Activated naive CD4-positive, alpha-beta T cell treated with anti-CD3 and anti-CD28 coated beads, Interleukin-2, amount 50 U/mL, for 72 hours (primary cell): Measurements from ENCODE around the gene IGSF9. TPM values are rescaled to one million over a fixed set of nuclear protein-coding genes. Genes with fewer than 3 reads are reported as not detected.
A peak's percentile ranks its signal among the peaks of the same experiment; 100 is the strongest.

Experiments used
- ATAC-seq, 2 donors: fragments of 150-1000 bp; cut with Tn5 transposase; 2 replicates each; pipeline ENCODE4 v1.10.0; 2021; ENCODE audit warnings: mild to moderate bottlenecking in 2 of 2, moderate library complexity in 2 of 2
- DNase-seq, 2 donors: peaks; one replicate each; pipeline ENCODE4 v3.0.0; 2021 to 2022; ENCODE audit warnings: low spot score in 2 of 2
- H3K27ac Mint-ChIP-seq, 2 donors: one replicate each; pipeline ENCODE4 v1.8.0; 2022; ENCODE audit warnings: mild to moderate bottlenecking in 2 of 2, mixed read lengths in 2 of 2
- H3K36me3 Mint-ChIP-seq, 2 donors: one replicate each; pipeline ENCODE4 v1.8.0; 2022; ENCODE audit warnings: mixed read lengths in 2 of 2
- H3K9me3 Mint-ChIP-seq, 2 donors: one replicate each; pipeline ENCODE4 v1.8.0; 2022; ENCODE audit warnings: mixed read lengths in 2 of 2
- total RNA-seq, 2 donors: library from RNA; stranded (reverse); gene quantifications; one replicate each; pipeline ENCODE4 v1.2.3, GENCODE V29; 2022

IGSF9 gene
- total RNA-seq, 2 donors from 2014 or later: not detected

DNA sequence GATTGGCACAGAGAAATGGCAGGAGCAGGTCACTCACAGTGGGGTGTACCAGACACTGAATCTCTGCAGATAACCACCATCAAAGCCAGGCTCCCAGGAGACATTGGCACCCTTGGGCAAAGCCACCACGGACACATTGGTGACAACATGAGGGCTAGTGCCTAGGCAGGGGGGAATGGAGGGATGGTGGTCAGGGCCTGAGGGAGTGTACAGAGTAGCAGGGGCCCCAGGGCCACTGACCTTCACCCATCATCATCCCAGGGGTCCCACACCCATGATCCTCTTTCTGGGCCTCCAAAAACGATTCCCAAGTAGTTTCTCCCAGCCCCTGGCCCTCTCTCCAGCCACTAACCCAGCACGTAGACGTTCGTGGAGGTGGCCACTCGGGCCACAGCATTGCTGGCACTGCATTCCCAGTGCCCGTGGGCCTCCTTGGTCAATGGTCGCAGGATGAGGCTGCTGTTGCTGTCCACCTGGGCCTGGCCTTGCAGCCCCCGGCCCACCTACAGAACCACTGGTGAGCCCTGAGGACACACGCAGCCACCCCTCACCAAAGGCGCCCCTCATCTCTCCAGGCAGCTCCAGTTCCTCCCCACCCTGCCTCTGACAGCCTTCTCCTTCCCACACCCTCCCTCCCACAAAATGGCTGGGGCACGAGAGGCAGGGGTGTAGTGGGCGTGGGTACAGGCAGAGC lies 14.2 kb downstream of the IGSF9 start:
- no peak overlapping the region for H3K27ac Mint-ChIP-seq
- ATAC-seq (no peak), DNase-seq (no peak)
- no peaks in the 10 kb centered on the region for H3K36me3 Mint-ChIP-seq
- no peaks in the 10 kb centered on the region for H3K9me3 Mint-ChIP-seq

- no peak for DNase-seq
- Mint-ChIP-seq H3K27ac (no peak overlapping the region), H3K9me3 (no peaks in the 10 kb centered on the region), H3K36me3 (no peaks in the 10 kb centered on the region)
- ATAC-seq: no peak
Observed at GRCh38 chr1:159930634-159931033, 14.8 kb downstream of the IGSF9 start.

- DNase-seq (no peak), ATAC-seq (no peak)
- H3K27ac Mint-ChIP-seq: no peak overlapping the region
Observed at GRCh38 chr1:159930216-159930615, 15.2 kb downstream of the IGSF9 start.

DNA sequence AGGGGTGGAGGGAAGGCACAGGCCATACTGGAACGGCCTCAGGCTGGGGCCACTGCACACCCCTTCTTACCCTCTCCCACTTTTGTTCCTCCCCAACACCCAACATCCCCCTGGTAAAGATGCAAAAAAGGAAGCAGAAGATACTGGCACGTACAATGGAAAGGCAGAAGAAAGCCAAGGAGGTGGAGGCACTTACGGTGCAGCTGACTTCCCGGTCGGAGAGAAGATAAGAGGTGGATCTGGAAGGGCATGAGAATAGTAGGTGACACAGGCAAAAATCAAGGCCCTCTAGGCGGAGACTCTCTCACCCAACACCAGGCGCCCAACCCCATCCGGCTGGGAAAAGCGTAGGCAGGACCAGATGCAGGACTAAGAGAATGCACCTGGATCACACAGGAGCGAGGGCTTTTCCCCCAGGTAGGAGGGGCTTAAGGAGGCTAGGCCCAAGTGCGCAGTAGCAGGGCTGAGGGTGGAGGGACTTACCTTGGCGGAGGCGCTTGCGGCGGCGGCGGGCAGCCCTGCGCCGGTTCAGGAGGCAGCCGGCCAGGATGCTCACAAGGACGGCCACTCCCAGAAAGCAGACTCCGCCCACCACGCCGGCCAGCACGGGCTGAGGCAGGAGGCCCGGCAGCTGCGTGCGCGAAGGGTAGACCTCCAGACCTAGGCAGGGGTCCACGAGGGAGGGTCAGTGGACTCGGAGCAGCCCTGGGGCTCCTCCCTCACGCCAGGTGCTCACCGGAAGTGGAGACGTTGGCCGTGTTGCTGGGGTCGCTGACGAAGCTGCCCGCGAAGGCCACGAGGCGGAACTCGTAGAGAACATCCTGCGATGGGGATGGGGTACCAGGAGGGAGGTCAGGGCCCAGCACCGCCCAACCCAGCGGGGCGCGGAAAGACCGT lies 16.0 kb downstream of the IGSF9 start:
- peaks cover 5 to 8% of the 10 kb centered on the region in 2 donors for H3K36me3 Mint-ChIP-seq
- H3K9me3 Mint-ChIP-seq: no peaks in the 10 kb centered on the region
- H3K27ac Mint-ChIP-seq: no peak overlapping the region
- ATAC-seq (no peak), DNase-seq (no peak)

More at GRCh38 chr1:159930216-159930615, 15.2 kb downstream of the IGSF9 start:
- Mint-ChIP-seq H3K9me3 (no peaks in the 10 kb centered on the region), H3K36me3 (peaks cover 2 to 4% of the 10 kb centered on the region in 2 donors)

GRCh38 chr1:159928491-159929050 lies 16.8 kb downstream of the IGSF9 start:
- peaks cover 9 to 16% of the 10 kb centered on the region in 2 donors for H3K36me3 Mint-ChIP-seq
- H3K27ac Mint-ChIP-seq: no peak overlapping the region
- ATAC-seq: no peak
- no peaks in the 10 kb centered on the region for H3K9me3 Mint-ChIP-seq
- DNase-seq: no peak

GRCh38 chr1:159927849-159928431 lies 17.5 kb downstream of the IGSF9 start:
- H3K9me3 Mint-ChIP-seq: no peaks in the 10 kb centered on the region
- ATAC-seq (no peak), DNase-seq (no peak)
- H3K36me3 Mint-ChIP-seq: peaks cover 15 to 23% of the 10 kb centered on the region in 2 donors
- H3K27ac Mint-ChIP-seq: no peak overlapping the region

DNA sequence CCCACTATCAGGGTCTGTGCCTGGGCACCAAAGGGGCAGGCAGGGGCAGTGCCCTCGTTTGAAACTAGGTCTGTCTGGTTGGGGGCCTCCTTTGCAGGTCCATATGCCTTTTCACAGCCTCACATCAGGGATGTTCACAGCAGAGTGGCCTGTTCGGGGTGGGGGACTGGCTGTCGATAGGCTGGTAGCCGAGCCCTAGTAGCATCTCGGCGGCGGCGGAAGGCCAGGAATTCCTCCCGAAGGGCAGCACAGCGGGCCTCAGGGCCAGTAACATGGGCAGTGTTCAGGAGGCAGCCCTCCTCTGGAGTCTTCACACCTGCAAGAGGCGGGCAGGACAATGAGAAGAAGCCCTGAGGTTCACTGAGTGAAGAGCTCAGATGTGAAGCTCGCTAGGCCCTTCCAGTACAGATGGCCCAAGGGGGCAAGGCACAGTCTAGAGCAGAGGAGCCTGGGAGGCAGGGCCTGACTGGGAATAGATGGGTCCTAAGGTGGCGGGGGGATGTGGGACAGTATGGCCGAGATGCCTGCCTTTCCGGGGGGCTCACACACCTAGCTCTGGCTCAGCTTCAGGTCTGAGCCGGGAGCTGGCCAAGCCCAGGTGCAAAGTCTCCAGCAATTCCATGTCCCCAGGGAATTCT lies 18.1 kb downstream of the IGSF9 start:
- peak overlapping the region in 1 of 2 donors; percentile 98 for H3K27ac Mint-ChIP-seq
- H3K9me3 Mint-ChIP-seq: no peaks in the 10 kb centered on the region
- H3K36me3 Mint-ChIP-seq: peaks cover 18 to 27% of the 10 kb centered on the region in 2 donors
- no peak for DNase-seq
- no peak for ATAC-seq

DNA sequence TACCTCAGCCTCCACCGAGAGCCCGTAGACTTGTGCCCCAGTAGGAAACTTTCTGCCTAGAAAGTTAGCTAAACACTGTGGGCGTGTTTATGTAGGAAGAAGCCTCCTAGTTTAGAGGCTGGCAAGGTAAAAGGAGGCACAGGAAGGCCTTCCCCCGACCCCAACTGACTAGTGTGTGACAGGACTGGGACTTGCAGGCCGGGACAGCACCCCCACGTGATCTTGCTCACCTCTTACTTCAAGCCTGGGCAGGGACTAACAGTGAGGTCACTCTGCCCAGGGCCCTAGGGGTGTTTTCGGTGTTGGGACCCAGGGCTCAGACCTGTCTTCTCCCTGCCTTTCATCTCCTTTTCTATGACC lies 19.7 kb downstream of the IGSF9 start:
- ATAC-seq: peak; percentile 2 to 62
- Mint-ChIP-seq H3K9me3 (no peaks in the 10 kb centered on the region), H3K36me3 (peaks cover 23 to 43% of the 10 kb centered on the region in 2 donors), H3K27ac (peak overlapping the region; percentile 98 to 100)
- peak in 1 of 2 donors; percentile 85 for DNase-seq

DNA sequence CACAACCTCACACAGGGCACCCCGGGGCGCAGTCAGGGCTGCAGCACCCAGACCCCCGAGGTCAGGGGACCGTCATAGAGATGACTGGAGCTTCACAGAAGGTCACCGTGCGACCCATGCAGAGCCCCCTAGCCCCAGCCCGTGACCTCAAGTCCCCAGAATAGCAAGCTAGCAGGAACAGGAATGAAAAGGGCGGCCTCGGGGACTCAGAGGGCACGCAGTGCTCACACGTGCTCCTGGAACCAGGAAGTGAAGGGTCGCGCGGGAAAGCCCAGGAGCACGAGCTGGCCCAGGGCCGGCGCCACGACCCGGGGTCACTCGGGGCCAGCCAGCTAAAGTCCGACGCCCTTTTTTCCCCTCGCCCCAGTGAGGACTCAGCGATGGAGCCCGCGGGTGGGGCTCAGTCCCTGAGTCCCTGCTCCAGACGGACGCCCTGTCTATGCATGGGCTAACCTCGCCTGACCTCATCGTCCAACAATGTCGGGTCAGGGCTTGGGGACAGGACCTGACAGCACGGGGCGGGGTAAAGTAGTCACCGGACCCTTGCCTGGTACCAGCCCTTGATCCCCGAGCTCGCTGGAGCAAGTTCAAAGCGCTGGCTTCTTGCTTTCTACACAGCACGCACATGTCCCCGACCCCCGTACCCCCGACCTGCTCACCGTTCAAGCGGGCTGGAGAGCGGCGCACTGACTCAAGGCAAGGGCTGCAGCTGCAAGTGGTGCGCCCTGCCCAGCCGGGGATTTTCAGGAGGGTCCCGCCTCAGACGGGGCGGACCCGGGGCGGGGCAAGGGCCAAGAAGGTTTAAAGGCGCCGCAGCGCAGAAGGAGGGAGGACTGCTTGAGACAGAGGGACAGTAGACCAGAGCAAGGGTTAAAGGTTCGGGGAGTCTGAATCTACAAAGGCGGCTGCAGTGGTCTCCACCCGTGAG lies 20.4 kb downstream of the IGSF9 start, which contains the start of gene TAGLN2:
Gene TAGLN2, minus strand, starts transcription at position 717 of the 928 bp plus-strand sequence. CDS start 4,998 bp downstream, outside the sequence.
- Mint-ChIP-seq H3K27ac (peak within 1 kb of the TSS; percentile 98 to 100), H3K36me3 (peaks cover 28 to 46% of the 10 kb centered on the region in 2 donors), H3K9me3 (no peaks in the 10 kb centered on the region)
- ATAC-seq (peak; percentile 50 to 65), DNase-seq (peak; percentile 90 to 94)

GRCh38 chr1:159924025-159924790 lies 21.2 kb downstream of the IGSF9 start:
- ATAC-seq (peak; percentile 50 to 52), DNase-seq (peak; percentile 58 to 90)
- Mint-ChIP-seq H3K36me3 (peaks cover 28 to 54% of the 10 kb centered on the region in 2 donors), H3K9me3 (no peaks in the 10 kb centered on the region), H3K27ac (peak overlapping the region; percentile 98 to 100)

GRCh38 chr1:159923203-159924024 lies 22.0 kb downstream of the IGSF9 start:
- Mint-ChIP-seq H3K27ac (peak overlapping the region; percentile 98 to 100), H3K36me3 (peaks cover 29 to 55% of the 10 kb centered on the region in 2 donors), H3K9me3 (no peaks in the 10 kb centered on the region)
- ATAC-seq (peak; percentile 49 to 66), DNase-seq (peak; percentile 83 to 90)

- Mint-ChIP-seq H3K36me3 (peaks cover 33 to 63% of the 10 kb centered on the region in 2 donors), H3K27ac (peak overlapping the region; percentile 98 to 100), H3K9me3 (no peaks in the 10 kb centered on the region)
- no peak for ATAC-seq
- peak in 1 of 2 donors; percentile 33 for DNase-seq
Observed at GRCh38 chr1:159922511-159923202, 22.8 kb downstream of the IGSF9 start.

DNA sequence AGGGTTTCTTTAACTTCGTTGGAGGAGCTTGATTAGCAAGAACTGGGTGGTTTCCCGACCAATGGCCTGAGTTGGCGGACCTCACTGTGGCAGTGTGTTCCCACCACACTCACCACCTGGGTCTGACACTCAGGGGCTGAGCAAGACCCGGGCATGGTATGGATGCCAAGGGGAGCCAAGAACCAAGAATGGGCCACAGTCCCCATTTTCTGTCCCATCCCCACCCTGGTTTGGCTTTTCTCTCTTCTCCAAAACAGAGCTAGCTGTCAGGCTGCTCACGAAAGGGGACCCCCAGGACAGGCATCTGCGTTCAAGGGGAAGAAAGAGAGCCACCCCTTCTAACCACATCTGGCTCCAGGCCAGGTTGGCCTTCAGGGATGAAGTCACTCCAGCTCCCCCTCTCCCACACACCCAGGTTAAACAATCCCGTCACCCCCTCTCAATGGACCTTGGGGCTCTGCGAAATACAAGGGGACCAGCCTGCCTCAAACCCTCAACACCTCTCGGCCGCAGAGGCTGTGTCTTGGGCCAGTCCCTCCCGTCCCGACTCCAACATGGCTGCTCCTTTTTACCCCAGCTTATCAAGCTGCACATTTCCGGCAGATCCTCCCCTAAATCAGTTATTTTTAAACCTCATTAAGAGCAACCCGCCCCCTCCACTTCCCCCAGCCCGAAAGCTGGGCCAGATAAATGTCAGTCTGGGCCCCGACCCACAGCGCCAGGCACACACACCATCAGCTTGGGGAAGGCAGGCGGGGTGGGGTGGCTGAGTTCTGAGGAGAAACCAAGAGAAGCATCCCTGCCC lies 23.5 kb downstream of the IGSF9 start:
- ATAC-seq: no peak
- Mint-ChIP-seq H3K27ac (peak overlapping the region; percentile 98 to 100), H3K9me3 (no peaks in the 10 kb centered on the region), H3K36me3 (peaks cover 33 to 65% of the 10 kb centered on the region in 2 donors)
- DNase-seq: peak in 1 of 2 donors; percentile 67
